ENCODE measurements around the gene PTHLH.

Gene PTHLH

GRCh38 chr12:27922531-27923139 is 49.9 kb downstream of the PTHLH start:
- Histone ChIP-seq H3K36me3 (ENCODE audit: control insufficient read depth, insufficient read depth, low read length) (no peaks in the 10 kb centered on the region), H3K27ac (ENCODE audit: low read depth, low read length) (no peak overlapping the region), H3K9ac (ENCODE audit: low read length) (no peak overlapping the region), H3K27me3 (ENCODE audit: control insufficient read depth, insufficient read depth, low read length) (no peaks in the 10 kb centered on the region), H3K4me1 (ENCODE audit: control insufficient read depth, insufficient read depth, low read length) (no peaks in the 10 kb centered on the region), H3K4me3 (ENCODE audit: low read length) (no peak overlapping the region)

- Histone ChIP-seq H3K4me3 (ENCODE audit: low read length) (no peak overlapping the region), H3K36me3 (ENCODE audit: control insufficient read depth, insufficient read depth, low read length) (no peaks in the 10 kb centered on the region), H3K27ac (ENCODE audit: low read depth, low read length) (no peak overlapping the region), H3K9ac (ENCODE audit: low read length) (no peak overlapping the region), H3K27me3 (ENCODE audit: control insufficient read depth, insufficient read depth, low read length) (no peaks in the 10 kb centered on the region), H3K4me1 (ENCODE audit: control insufficient read depth, insufficient read depth, low read length) (no peaks in the 10 kb centered on the region)
These were observed 52.8 kb downstream of the PTHLH start for GRCh38 chr12:27919671-27920235.

GRCh38 chr12:27915536-27915935 is 57.0 kb downstream of the PTHLH start:
- Histone ChIP-seq H3K36me3 (ENCODE audit: control insufficient read depth, insufficient read depth, low read length) (no peaks in the 10 kb centered on the region), H3K27ac (ENCODE audit: low read depth, low read length) (no peak overlapping the region), H3K4me3 (ENCODE audit: low read length) (no peak overlapping the region)

GRCh38 chr12:27915021-27915420 is 57.5 kb downstream of the PTHLH start:
- H3K4me3 ChIP-seq (ENCODE audit: low read length) = no peak overlapping the region
- H3K36me3 ChIP-seq (ENCODE audit: control insufficient read depth, insufficient read depth, low read length) = no peaks in the 10 kb centered on the region
- no peak overlapping the region for H3K9ac ChIP-seq (ENCODE audit: low read length)
- no peaks in the 10 kb centered on the region for H3K4me1 ChIP-seq (ENCODE audit: control insufficient read depth, insufficient read depth, low read length)
- no peaks in the 10 kb centered on the region for H3K27me3 ChIP-seq (ENCODE audit: control insufficient read depth, insufficient read depth, low read length)
- H3K27ac ChIP-seq (ENCODE audit: low read depth, low read length) = no peak overlapping the region

More at GRCh38 chr12:27915536-27915935, 57.0 kb downstream of the PTHLH start:
- no peaks in the 10 kb centered on the region for H3K27me3 ChIP-seq (ENCODE audit: control insufficient read depth, insufficient read depth, low read length)
- no peaks in the 10 kb centered on the region for H3K4me1 ChIP-seq (ENCODE audit: control insufficient read depth, insufficient read depth, low read length)
- H3K9ac ChIP-seq (ENCODE audit: low read length) = no peak overlapping the region

GRCh38 chr12:27913999-27914614 is 58.4 kb downstream of the PTHLH start:
- Histone ChIP-seq H3K27ac (ENCODE audit: low read depth, low read length) (no peak overlapping the region), H3K36me3 (ENCODE audit: control insufficient read depth, insufficient read depth, low read length) (no peaks in the 10 kb centered on the region), H3K27me3 (ENCODE audit: control insufficient read depth, insufficient read depth, low read length) (no peaks in the 10 kb centered on the region), H3K9ac (ENCODE audit: low read length) (no peak overlapping the region), H3K4me3 (ENCODE audit: low read length) (no peak overlapping the region), H3K4me1 (ENCODE audit: control insufficient read depth, insufficient read depth, low read length) (no peaks in the 10 kb centered on the region)

- H3K27me3 ChIP-seq (ENCODE audit: control insufficient read depth, insufficient read depth, low read length) = no peaks in the 10 kb centered on the region
These were observed 61.1 kb downstream of the PTHLH start for GRCh38 chr12:27911397-27911796.

More at GRCh38 chr12:27911397-27911796, 61.1 kb downstream of the PTHLH start:
- Histone ChIP-seq H3K4me1 (ENCODE audit: control insufficient read depth, insufficient read depth, low read length) (no peaks in the 10 kb centered on the region), H3K9ac (ENCODE audit: low read length) (no peak overlapping the region), H3K4me3 (ENCODE audit: low read length) (no peak overlapping the region), H3K27ac (ENCODE audit: low read depth, low read length) (no peak overlapping the region), H3K36me3 (ENCODE audit: control insufficient read depth, insufficient read depth, low read length) (no peaks in the 10 kb centered on the region)
